PC-3 (cell line): ENCODE results near the gene PIEZO1. TPM values are rescaled to one million over a fixed set of nuclear protein-coding genes. Genes with fewer than 3 reads are reported as not detected.

Source experiments
- ATAC-seq: fragments of 200-7000 bp; cut with Tn5 transposase; 2 replicates; pipeline ENCODE4 v1.9.1; 2020; ENCODE audit warnings: mild to moderate bottlenecking, moderate library complexity
- BruUV-seq: library from RNA; stranded (reverse); fragments of 400-500 nt; replicated peaks from 2 replicates; lab custom pipeline; 2021; lab: Mats Ljungman, UMichigan
- CTCF ChIA-PET: fragments of 300-600 bp; sonication (Branson Sonifier 250); formaldehyde crosslinking; loops from one replicate; lab custom pipeline; 2022; ENCODE audit warnings: antibody characterized with exemption; lab: Charles Lee
- POLR2A ChIA-PET: fragments of 300-600 bp; sonication (Branson Sonifier 250); formaldehyde crosslinking; loops from one replicate; lab custom pipeline; 2022; ENCODE audit warnings: antibody characterized with exemption; ENCODE audit not compliant: unreplicated experiment; lab: Charles Lee
- DNase-seq: peaks from one replicate; pipeline ENCODE4 v3.0.0-alpha.2; 2015
- H2AFZ ChIP-seq: fragments of 300-600 bp; sonication (generic); 2 replicates; pipeline ENCODE4 v1.6.0; 2016; ENCODE audit warnings: antibody characterized with exemption, low read length
- H3F3A ChIP-seq: fragments of 300-600 bp; sonication (generic); one replicate; pipeline ENCODE4 v1.6.0; 2017; ENCODE audit warnings: antibody characterized with exemption, low read length, control low read depth, mild to moderate bottlenecking; ENCODE audit not compliant: unreplicated experiment
- H3K27ac ChIP-seq: fragments of 300-600 bp; sonication (generic); 2 replicates; pipeline ENCODE4 v1.5.1; 2016; ENCODE audit warnings: mild to moderate bottlenecking, low read length
- H3K27me3 ChIP-seq: fragments of 300-600 bp; sonication (generic); 2 replicates; pipeline ENCODE4 v1.6.1; 2016; ENCODE audit warnings: low read length, mixed read lengths
- H3K36me3 ChIP-seq: fragments of 300-600 bp; sonication (generic); 2 replicates; pipeline ENCODE4 v1.6.1; 2016; ENCODE audit warnings: low read depth, mixed run types, low read length, mixed read lengths
- H3K4me1 ChIP-seq: fragments of 300-600 bp; sonication (generic); 2 replicates; pipeline ENCODE4 v1.5.1; 2016; ENCODE audit warnings: low read length; ENCODE audit not compliant: insufficient read depth
- H3K4me2 ChIP-seq: fragments of 300-600 bp; sonication (generic); 2 replicates; pipeline ENCODE4 v1.6.0; 2016; ENCODE audit warnings: low read length
- H3K4me3 ChIP-seq: fragments of 300-600 bp; sonication (generic); 2 replicates; pipeline ENCODE4 v1.5.1; 2016; ENCODE audit warnings: mild to moderate bottlenecking, low read length, mixed read lengths
- H3K79me2 ChIP-seq: fragments of 300-600 bp; sonication (generic); 2 replicates; pipeline ENCODE4 v1.6.1; 2017; ENCODE audit warnings: low read length, mixed read lengths
- H3K9ac ChIP-seq: fragments of 300-600 bp; sonication (generic); 2 replicates; pipeline ENCODE4 v1.6.0; 2016; ENCODE audit warnings: mild to moderate bottlenecking, low read length
- H3K9me2 ChIP-seq: fragments of 300-600 bp; sonication (generic); replicated peaks from 2 replicates; pipeline ENCODE4 v1.6.1; 2016; ENCODE audit warnings: mixed run types, low read length, mixed read lengths
- H3K9me3 ChIP-seq: fragments of 300-600 bp; sonication (generic); 2 replicates; pipeline ENCODE4 v1.6.1; 2016; ENCODE audit warnings: low read length, mixed read lengths
- H4K20me1 ChIP-seq: fragments of 300-600 bp; sonication (generic); 2 replicates; pipeline ENCODE4 v1.6.1; 2016; ENCODE audit warnings: low read length, mixed read lengths
- EZH2 ChIP-seq: fragments of 300-600 bp; sonication (generic); IDR thresholded peaks from one replicate; pipeline ENCODE4 v1.6.1; 2017; ENCODE audit warnings: antibody characterized with exemption, mild to moderate bottlenecking, low read length; ENCODE audit not compliant: unreplicated experiment
- EZH2phosphoT487 ChIP-seq: fragments of 300-600 bp; sonication (generic); IDR thresholded peaks from 2 replicates; pipeline ENCODE4 v1.6.1; 2018; ENCODE audit warnings: mild to moderate bottlenecking, antibody characterized with exemption, low read length, borderline replicate concordance
- intact Hi-C: fragments of 100-400 bp; cut with micrococcal nuclease; formaldehyde crosslinking; loops from 2 replicates; pipeline ENCODE4 v1.9.0; 2023
- total RNA-seq: library from RNA; depleted of rRNA; stranded (reverse); fragments of >200 nt; gene quantifications from 2 replicates; pipeline ENCODE4 v1.2.3, GENCODE V29; 2014
- TF ChIP-seq, protein P1 (sequence below): fragments of 300-600 bp; sonication (generic); conservative IDR thresholded peaks from 2 replicates; pipeline ENCODE4 v1.5.1; 2017; ENCODE audit warnings: antibody characterized with exemption, low read depth, mild to moderate bottlenecking, low read length

PIEZO1 gene
- total RNA-seq, 1 experiment from 2014 or later: 180 TPM

GRCh38 chr16:88806491-88807111, 21.6 kb upstream of the PIEZO1 start:
- no peak overlapping the region for H3K4me2 ChIP-seq
- H3F3A ChIP-seq: no peaks in the 10 kb centered on the region
- CTCF ChIA-PET: no interaction called here
- H3K27ac ChIP-seq: no peak overlapping the region
- no peak overlapping the region for H3K4me3 ChIP-seq
- DNase-seq (no peak), ATAC-seq (no peak)
- H3K4me1 ChIP-seq: peaks cover 17% of the 10 kb centered on the region
- peaks cover 12% of the 10 kb centered on the region; the same call in 1 of the 2 replicates for H3K36me3 ChIP-seq
- TF ChIP-seq EZH2 (no peak), EZH2phosphoT487 (no peak)
- TF ChIP-seq, protein P1, sequence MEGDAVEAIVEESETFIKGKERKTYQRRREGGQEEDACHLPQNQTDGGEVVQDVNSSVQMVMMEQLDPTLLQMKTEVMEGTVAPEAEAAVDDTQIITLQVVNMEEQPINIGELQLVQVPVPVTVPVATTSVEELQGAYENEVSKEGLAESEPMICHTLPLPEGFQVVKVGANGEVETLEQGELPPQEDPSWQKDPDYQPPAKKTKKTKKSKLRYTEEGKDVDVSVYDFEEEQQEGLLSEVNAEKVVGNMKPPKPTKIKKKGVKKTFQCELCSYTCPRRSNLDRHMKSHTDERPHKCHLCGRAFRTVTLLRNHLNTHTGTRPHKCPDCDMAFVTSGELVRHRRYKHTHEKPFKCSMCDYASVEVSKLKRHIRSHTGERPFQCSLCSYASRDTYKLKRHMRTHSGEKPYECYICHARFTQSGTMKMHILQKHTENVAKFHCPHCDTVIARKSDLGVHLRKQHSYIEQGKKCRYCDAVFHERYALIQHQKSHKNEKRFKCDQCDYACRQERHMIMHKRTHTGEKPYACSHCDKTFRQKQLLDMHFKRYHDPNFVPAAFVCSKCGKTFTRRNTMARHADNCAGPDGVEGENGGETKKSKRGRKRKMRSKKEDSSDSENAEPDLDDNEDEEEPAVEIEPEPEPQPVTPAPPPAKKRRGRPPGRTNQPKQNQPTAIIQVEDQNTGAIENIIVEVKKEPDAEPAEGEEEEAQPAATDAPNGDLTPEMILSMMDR: no peak
- POLR2A ChIA-PET: no interaction called here
- H3K27me3 ChIP-seq: no peaks in the 10 kb centered on the region
- H2AFZ ChIP-seq: no peak overlapping the region
- H3K79me2 ChIP-seq: peaks cover 50% of the 10 kb centered on the region
- H3K9ac ChIP-seq: no peak overlapping the region
- H3K9me2 ChIP-seq: no peaks in the 10 kb centered on the region
- peaks cover 8% of the 10 kb centered on the region; the same call in 1 of the 2 replicates for H4K20me1 ChIP-seq
- no peaks in the 10 kb centered on the region for H3K9me3 ChIP-seq
- intact Hi-C loops: no loop called here
- no TSS peak for BruUV-seq

DNA sequence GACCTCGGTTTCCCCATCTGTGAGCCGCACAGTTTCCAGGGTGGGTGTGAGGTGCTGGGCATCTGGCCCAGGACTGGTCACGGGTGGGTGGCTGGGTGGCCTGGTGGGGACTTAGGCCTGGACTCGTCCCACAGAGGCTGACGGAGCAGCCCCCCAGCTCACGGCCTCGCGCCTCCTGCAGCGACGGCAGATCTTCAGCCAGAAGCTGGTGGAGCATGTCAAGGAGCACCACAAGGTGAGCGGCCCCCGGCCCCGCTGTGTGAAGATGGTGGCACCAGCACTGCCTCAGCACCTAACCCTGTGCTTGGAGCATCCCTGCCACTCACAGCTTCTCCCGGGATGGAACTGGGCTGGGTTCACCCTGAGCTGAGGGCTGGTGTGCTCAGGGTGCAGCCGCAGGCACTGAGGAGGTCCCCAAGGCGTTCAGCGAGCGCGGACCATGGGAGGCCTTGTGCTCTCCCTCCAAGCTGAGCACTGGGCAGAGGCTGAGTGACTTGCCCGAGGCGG, 20.9 kb upstream of the PIEZO1 start:
- Histone ChIP-seq H3K27me3 (no peaks in the 10 kb centered on the region), H2AFZ (no peak overlapping the region), H3K9me3 (no peaks in the 10 kb centered on the region), H3K79me2 (peaks cover 43% of the 10 kb centered on the region), H4K20me1 (peaks cover 8% of the 10 kb centered on the region; the same call in 1 of the 2 replicates), H3K9me2 (no peaks in the 10 kb centered on the region), H3F3A (no peaks in the 10 kb centered on the region), H3K4me2 (no peak overlapping the region), H3K27ac (no peak overlapping the region), H3K9ac (no peak overlapping the region), H3K4me1 (peaks cover 17% of the 10 kb centered on the region), H3K4me3 (no peak overlapping the region), H3K36me3 (peaks cover 12% of the 10 kb centered on the region; the same call in 1 of the 2 replicates)
- ATAC-seq (no peak), DNase-seq (no peak)
- intact Hi-C loops: no loop called here
- ChIA-PET POLR2A (no interaction called here), CTCF (no interaction called here)
- TF ChIP-seq EZH2phosphoT487 (no peak), EZH2 (no peak)
- TF ChIP-seq, protein P1: no peak
- BruUV-seq: no TSS peak

- no peaks in the 10 kb centered on the region for H3K27me3 ChIP-seq
- peaks cover 12% of the 10 kb centered on the region for H3K4me1 ChIP-seq
- H3K79me2 ChIP-seq: peaks cover 37% of the 10 kb centered on the region
- BruUV-seq: no TSS peak
- H3K36me3 ChIP-seq: peaks cover 12% of the 10 kb centered on the region; the same call in 1 of the 2 replicates
- intact Hi-C loops: no loop called here
- ChIA-PET POLR2A (no interaction called here), CTCF (no interaction called here)
- peak overlapping the region; percentile 82 for H3K4me3 ChIP-seq
- H3K9me3 ChIP-seq: no peaks in the 10 kb centered on the region
- no peak overlapping the region for H2AFZ ChIP-seq
- TF ChIP-seq EZH2: no peak
- TF ChIP-seq EZH2phosphoT487: no peak
- TF ChIP-seq, protein P1: no peak
- no peak for ATAC-seq
- peak overlapping the region; percentile 95 for H3K4me2 ChIP-seq
- H3F3A ChIP-seq: no peaks in the 10 kb centered on the region
- H3K9me2 ChIP-seq: no peaks in the 10 kb centered on the region
- H4K20me1 ChIP-seq: peaks cover 8% of the 10 kb centered on the region; the same call in 1 of the 2 replicates
- no peak overlapping the region for H3K9ac ChIP-seq
- DNase-seq: no peak
- H3K27ac ChIP-seq: no peak overlapping the region
Measured at GRCh38 chr16:88805340-88805715, 20.3 kb upstream of the PIEZO1 start.
